HEK293T (cell line): ENCODE results near the gene CA12.

ENCODE experiments used
- CTCF ChIA-PET: fragments of 350-600 bp; formaldehyde crosslinking; extraction: SDS; loops from one replicate; lab custom pipeline; 2021; ENCODE audit warnings: antibody characterized with exemption, inconsistent platforms; lab: Yijun Ruan, JAX
- POLR2A ChIA-PET: fragments of 350-600 bp; formaldehyde crosslinking; extraction: SDS; loops from one replicate; lab custom pipeline; 2020; ENCODE audit warnings: antibody characterized with exemption, inconsistent platforms; lab: Yijun Ruan, JAX
- DNase-seq: peaks from one replicate; pipeline ENCODE4 v3.0.0; 2012; ENCODE audit warnings: mixed read lengths; ENCODE audit errors: extremely low spot score
- ARNT ChIP-seq: fragments of 450-650 bp; IDR thresholded peaks from 2 replicates; pipeline ENCODE4 v1.6.1; 2017; ENCODE audit warnings: mild to moderate bottlenecking
- BHLHE40 ChIP-seq: fragments of 450-650 bp; IDR thresholded peaks from 2 replicates; pipeline ENCODE4 v1.6.1; 2016; ENCODE audit warnings: mild to moderate bottlenecking, moderate library complexity, borderline replicate concordance
- CTBP1 ChIP-seq: fragments of 450-650 bp; IDR thresholded peaks from 2 replicates; pipeline ENCODE4 v1.6.1; 2016; ENCODE audit warnings: borderline replicate concordance
- ELF4 ChIP-seq: fragments of 450-650 bp; IDR thresholded peaks from 2 replicates; pipeline ENCODE4 v1.6.1; 2017; ENCODE audit warnings: antibody characterized with exemption
- FOXA1 ChIP-seq: fragments of 450-650 bp; IDR thresholded peaks from 2 replicates; pipeline ENCODE4 v1.6.1; 2016; ENCODE audit warnings: mild to moderate bottlenecking
- FOXK2 ChIP-seq: fragments of 450-650 bp; IDR thresholded peaks from 2 replicates; pipeline ENCODE4 v1.6.1; 2016; ENCODE audit warnings: mild to moderate bottlenecking
- FOXM1 ChIP-seq: fragments of 450-650 bp; IDR thresholded peaks from 2 replicates; pipeline ENCODE4 v1.6.1; 2017; ENCODE audit warnings: mild to moderate bottlenecking, borderline replicate concordance
- HDGF ChIP-seq: fragments of 450-650 bp; IDR thresholded peaks from 2 replicates; pipeline ENCODE4 v1.6.1; 2017; ENCODE audit warnings: antibody characterized with exemption, borderline replicate concordance
- L3MBTL2 ChIP-seq: fragments of 450-650 bp; conservative IDR thresholded peaks from 2 replicates; pipeline ENCODE4 v1.6.1; 2016; ENCODE audit warnings: mild to moderate bottlenecking
- LEF1 ChIP-seq: fragments of 450-650 bp; IDR thresholded peaks from 2 replicates; pipeline ENCODE4 v1.6.1; 2017; ENCODE audit warnings: mild to moderate bottlenecking, borderline replicate concordance
- NFRKB ChIP-seq: fragments of 450-650 bp; IDR thresholded peaks from 2 replicates; pipeline ENCODE4 v1.6.1; 2016; ENCODE audit warnings: mild to moderate bottlenecking, moderate library complexity
- PKNOX1 ChIP-seq: fragments of 450-650 bp; IDR thresholded peaks from 2 replicates; pipeline ENCODE4 v1.6.1; 2016
- SP1 ChIP-seq: fragments of 450-650 bp; IDR thresholded peaks from 2 replicates; pipeline ENCODE4 v1.6.1; 2017
- SUZ12 ChIP-seq: fragments of 450-650 bp; IDR thresholded peaks from 2 replicates; pipeline ENCODE4 v1.6.1; 2016; ENCODE audit warnings: mild to moderate bottlenecking
- TARDBP ChIP-seq: fragments of 450-650 bp; IDR thresholded peaks from 2 replicates; pipeline ENCODE4 v1.6.1; 2016
- ZNF384 ChIP-seq: fragments of 450-650 bp; IDR thresholded peaks from 2 replicates; pipeline ENCODE4 v1.6.1; 2016

CA12 gene

GRCh38 chr15:63308491-63308890, 73.2 kb downstream of the CA12 start:
- ChIA-PET CTCF (no interaction called here), POLR2A (no interaction called here)
- DNase-seq: no peak
- TF ChIP-seq FOXM1 (no peak), SP1 (no peak), HDGF (no peak), ARNT (no peak), SUZ12 (no peak), NFRKB (no peak), FOXA1 (no peak), L3MBTL2 (no peak), FOXK2 (no peak), PKNOX1 (no peak), ELF4 (no peak), LEF1 (no peak), TARDBP (no peak), CTBP1 (no peak), ZNF384 (no peak), BHLHE40 (no peak)

- ChIA-PET CTCF (no interaction called here), POLR2A (no interaction called here)
- no peak for TF ChIP-seq PKNOX1
- TF ChIP-seq FOXM1: no peak
- TF ChIP-seq ZNF384: no peak
- TF ChIP-seq HDGF: no peak
- TF ChIP-seq ELF4: no peak
- no peak for TF ChIP-seq ARNT
- DNase-seq: no peak
Measured at GRCh38 chr15:63306492-63307073, 75.1 kb downstream of the CA12 start.

GRCh38 chr15:63305260-63305659, 76.4 kb downstream of the CA12 start:
- POLR2A ChIA-PET: no interaction called here
- CTCF ChIA-PET: no interaction called here
- no peak for DNase-seq
- no peak for TF ChIP-seq NFRKB
- TF ChIP-seq FOXK2: no peak
- no peak for TF ChIP-seq LEF1
- no peak for TF ChIP-seq TARDBP
- no peak for TF ChIP-seq SP1
- TF ChIP-seq FOXA1: no peak
- no peak for TF ChIP-seq CTBP1
- TF ChIP-seq PKNOX1: no peak
- no peak for TF ChIP-seq HDGF
- no peak for TF ChIP-seq ARNT
- no peak for TF ChIP-seq SUZ12
- TF ChIP-seq ZNF384: no peak
- TF ChIP-seq FOXM1: no peak
- no peak for TF ChIP-seq L3MBTL2
- TF ChIP-seq ELF4: no peak
- no peak for TF ChIP-seq BHLHE40

- no peak for DNase-seq
- CTCF ChIA-PET: no interaction called here
- TF ChIP-seq PKNOX1: no peak
- TF ChIP-seq LEF1: no peak
- TF ChIP-seq CTBP1: no peak
- TF ChIP-seq HDGF: no peak
- TF ChIP-seq ZNF384: no peak
- TF ChIP-seq FOXM1: no peak
- TF ChIP-seq TARDBP: no peak
- no peak for TF ChIP-seq FOXK2
- no peak for TF ChIP-seq L3MBTL2
- TF ChIP-seq BHLHE40: no peak
- TF ChIP-seq SUZ12: no peak
- no peak for TF ChIP-seq NFRKB
- TF ChIP-seq ELF4: no peak
- no peak for TF ChIP-seq SP1
- TF ChIP-seq ARNT: no peak
- no peak for TF ChIP-seq FOXA1
- POLR2A ChIA-PET: no interaction called here
Measured at GRCh38 chr15:63301088-63301487, 80.6 kb downstream of the CA12 start.

GRCh38 chr15:63299943-63300575, 81.6 kb downstream of the CA12 start:
- POLR2A ChIA-PET: no interaction called here
- CTCF ChIA-PET: no interaction called here
- DNase-seq: no peak
- TF ChIP-seq ARNT: no peak

GRCh38 chr15:63296195-63296594, 85.5 kb downstream of the CA12 start:
- ChIA-PET POLR2A (no interaction called here), CTCF (interaction anchor here (0.5 kb wide), 1 partner anchor 773 kb away, joined by 3 read pairs; no protein-coding TSS in a partner anchor)
- TF ChIP-seq ZNF384 (no peak), FOXA1 (no peak), SUZ12 (no peak), SP1 (no peak), CTBP1 (no peak), LEF1 (no peak), L3MBTL2 (no peak), FOXM1 (no peak), HDGF (no peak), TARDBP (no peak), NFRKB (no peak), PKNOX1 (no peak), ELF4 (no peak), BHLHE40 (no peak)
- DNase-seq: no peak
